Bone marrow (tissue), 2 donors: ENCODE data around the gene SLC22A17.

ENCODE experiments used
- DNase-seq, 2 donors: peaks; one replicate each; lab custom pipeline; 2025; lab: John Stamatoyannopoulos, UW

Gene SLC22A17

GRCh38 chr14:23381871-23382270 lies 29.2 kb upstream of the SLC22A17 start:
- no peak for DNase-seq

GRCh38 chr14:23380976-23381375 lies 28.3 kb upstream of the SLC22A17 start:
- no peak for DNase-seq

GRCh38 chr14:23380197-23380914 lies 27.7 kb upstream of the SLC22A17 start:
- no peak for DNase-seq

GRCh38 chr14:23379366-23380196 lies 26.9 kb upstream of the SLC22A17 start:
- peak in 1 of 2 donors; percentile 3 for DNase-seq

- DNase-seq, result no peak
These were observed 26.0 kb upstream of the SLC22A17 start for GRCh38 chr14:23378612-23379220.

GRCh38 chr14:23377573-23378563 lies 25.2 kb upstream of the SLC22A17 start:
- no peak for DNase-seq

GRCh38 chr14:23377198-23377550 lies 24.5 kb upstream of the SLC22A17 start:
- DNase-seq, result no peak

GRCh38 chr14:23376482-23377197 lies 24.0 kb upstream of the SLC22A17 start, which contains the start of gene CMTM5:
Gene CMTM5, plus strand, starts transcription at chr14:23377046. Its CDS starts 206 bp downstream, at chr14:23377252.
- DNase-seq, result no peak

- no peak for DNase-seq
These were observed 23.0 kb upstream of the SLC22A17 start for GRCh38 chr14:23375527-23376251.

- DNase-seq, result no peak
These were observed 20.4 kb upstream of the SLC22A17 start for GRCh38 chr14:23373041-23373440.

- no peak for DNase-seq
These were observed 19.8 kb upstream of the SLC22A17 start, which contains the start of gene IL25 for GRCh38 chr14:23372509-23372908. Gene IL25, plus strand, starts transcription at chr14:23372809.

GRCh38 chr14:23371865-23372264 lies 19.2 kb upstream of the SLC22A17 start:
- no peak for DNase-seq

- DNase-seq, result no peak
These were observed 17.5 kb upstream of the SLC22A17 start for GRCh38 chr14:23370221-23370620.

- no peak for DNase-seq
These were observed 13.8 kb upstream of the SLC22A17 start for GRCh38 chr14:23366426-23366921.

- DNase-seq, result no peak
These were observed 13.2 kb upstream of the SLC22A17 start for GRCh38 chr14:23365732-23366425.

- DNase-seq, result no peak
These were observed 12.5 kb upstream of the SLC22A17 start, which contains the start of gene EFS for GRCh38 chr14:23365036-23365731. Gene EFS, minus strand, starts transcription at chr14:23365172. Its CDS starts 147 bp downstream, at chr14:23365025.

GRCh38 chr14:23364164-23365035 lies 11.7 kb upstream of the SLC22A17 start:
- no peak for DNase-seq

- no peak for DNase-seq
These were observed 9.5 kb upstream of the SLC22A17 start for GRCh38 chr14:23362200-23362599.
